ENCODE results near the gene LCTL. TPM values are rescaled to one million over a fixed set of nuclear protein-coding genes. Genes with fewer than 3 reads are reported as not detected.

Gene LCTL
- 0.05 TPM in 1 of 5 replicates, not detected in the others for total RNA-seq (2022; extraction: Qiagen RNA extraction)

GRCh38 chr15:66565741-66566144 lies at the start of gene LCTL:
TSS of gene LCTL (minus strand) at chr15:66565998. CDS start at chr15:66565365, 633 bp downstream.

GRCh38 chr15:66504563-66505429 lies 61.0 kb downstream of the LCTL start, which contains the start of the genes RPL4 and ZWILCH:
TSS of gene RPL4 (minus strand) at chr15:66504855. CDS start at chr15:66504790, 65 bp downstream.
TSS of gene ZWILCH (plus strand) at chr15:66505326. CDS start at chr15:66505339, 13 bp downstream.

Other genes with a start within 250 kb of the LCTL start
- 22.4 to 30.0 TPM (median 24.9 TPM) in 5 replicates for gene TIPIN, start 209.3 kb downstream of the LCTL start, total RNA-seq (2022; extraction: Qiagen RNA extraction)
- gene MAP2K1, start 179.1 kb downstream of the LCTL start, total RNA-seq (2022; extraction: Qiagen RNA extraction) = 75.9 to 113 TPM (median 103 TPM) in 5 replicates
- gene SNAPC5, start 68.2 kb downstream of the LCTL start, total RNA-seq (2022; extraction: Qiagen RNA extraction) = 46.1 to 66.9 TPM (median 48.9 TPM) in 5 replicates
- gene RPL4, start 61.1 kb downstream of the LCTL start, total RNA-seq (2022; extraction: Qiagen RNA extraction) = 4,981 to 5,916 TPM (median 5,316 TPM) in 5 replicates
- gene ZWILCH, start 60.7 kb downstream of the LCTL start, total RNA-seq (2022; extraction: Qiagen RNA extraction) = 31.6 to 41.5 TPM (median 36.6 TPM) in 5 replicates
- gene SMAD6, start 136.2 kb upstream of the LCTL start, total RNA-seq (2022; extraction: Qiagen RNA extraction) = 15.1 to 25.1 TPM (median 23.1 TPM) in 5 replicates

All from A549 treated with CORT108297 at 1 μM for 4 hours (cell line).